ENCODE data around the gene TMPRSS9.

TMPRSS9 gene

DNA sequence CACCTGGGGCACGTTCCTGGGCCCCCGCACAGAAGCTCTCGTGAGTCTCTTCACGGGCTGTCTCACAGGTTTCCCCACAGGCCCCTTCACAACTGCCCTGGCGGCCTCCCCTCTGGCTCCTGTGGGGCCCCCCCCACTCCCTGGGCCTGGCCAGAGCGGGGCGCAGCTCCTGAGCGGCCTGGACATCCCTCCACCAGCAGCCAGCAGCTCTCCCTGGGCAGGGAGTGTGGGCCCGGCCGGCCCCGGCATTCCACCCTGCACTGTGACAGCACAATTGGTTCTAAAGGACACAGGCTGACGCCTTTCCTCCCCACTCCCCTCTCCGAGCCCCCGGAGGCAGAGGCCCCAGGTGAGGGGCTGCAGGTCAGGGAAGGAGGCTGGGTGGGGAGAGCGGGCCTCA, 76.9 kb downstream of the TMPRSS9 start:
- TF ChIP-seq, protein P1, sequence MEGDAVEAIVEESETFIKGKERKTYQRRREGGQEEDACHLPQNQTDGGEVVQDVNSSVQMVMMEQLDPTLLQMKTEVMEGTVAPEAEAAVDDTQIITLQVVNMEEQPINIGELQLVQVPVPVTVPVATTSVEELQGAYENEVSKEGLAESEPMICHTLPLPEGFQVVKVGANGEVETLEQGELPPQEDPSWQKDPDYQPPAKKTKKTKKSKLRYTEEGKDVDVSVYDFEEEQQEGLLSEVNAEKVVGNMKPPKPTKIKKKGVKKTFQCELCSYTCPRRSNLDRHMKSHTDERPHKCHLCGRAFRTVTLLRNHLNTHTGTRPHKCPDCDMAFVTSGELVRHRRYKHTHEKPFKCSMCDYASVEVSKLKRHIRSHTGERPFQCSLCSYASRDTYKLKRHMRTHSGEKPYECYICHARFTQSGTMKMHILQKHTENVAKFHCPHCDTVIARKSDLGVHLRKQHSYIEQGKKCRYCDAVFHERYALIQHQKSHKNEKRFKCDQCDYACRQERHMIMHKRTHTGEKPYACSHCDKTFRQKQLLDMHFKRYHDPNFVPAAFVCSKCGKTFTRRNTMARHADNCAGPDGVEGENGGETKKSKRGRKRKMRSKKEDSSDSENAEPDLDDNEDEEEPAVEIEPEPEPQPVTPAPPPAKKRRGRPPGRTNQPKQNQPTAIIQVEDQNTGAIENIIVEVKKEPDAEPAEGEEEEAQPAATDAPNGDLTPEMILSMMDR (conservative IDR thresholded peaks at IDR 0.05; ENCODE audit: control insufficient read depth, insufficient read depth, low read depth, low read length), result no peak
- no peak overlapping the region for H3K4me3 ChIP-seq (ENCODE audit: control insufficient read depth, low read depth, low read length)
- no peak for DNase-seq (ENCODE audit: low read depth)

DNA sequence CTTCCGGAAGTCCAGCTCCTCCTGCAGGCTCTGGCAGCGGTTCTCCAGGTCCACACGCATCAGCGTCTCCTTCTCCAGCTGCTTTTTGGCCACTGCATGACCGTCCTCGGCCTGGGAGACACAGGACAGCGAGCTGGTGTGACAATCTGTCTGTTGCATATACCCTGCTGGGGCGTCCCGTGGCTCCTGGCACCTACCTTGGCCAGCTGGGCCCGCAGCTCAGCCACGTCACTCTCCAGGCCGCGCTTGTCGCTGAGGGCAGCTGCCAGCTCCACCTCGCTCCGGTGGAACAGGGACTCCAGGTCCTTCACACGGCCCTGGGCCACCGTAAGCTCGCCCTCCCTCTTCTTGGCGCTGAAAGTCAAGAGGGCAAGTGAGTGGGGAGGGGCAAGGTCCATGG, 78.1 kb downstream of the TMPRSS9 start:
- no peak overlapping the region for H3K4me3 ChIP-seq (ENCODE audit: control insufficient read depth, low read depth, low read length)
- TF ChIP-seq, protein P1 (conservative IDR thresholded peaks at IDR 0.05; ENCODE audit: control insufficient read depth, insufficient read depth, low read depth, low read length), result no peak
- no peak for DNase-seq (ENCODE audit: low read depth)

DNA sequence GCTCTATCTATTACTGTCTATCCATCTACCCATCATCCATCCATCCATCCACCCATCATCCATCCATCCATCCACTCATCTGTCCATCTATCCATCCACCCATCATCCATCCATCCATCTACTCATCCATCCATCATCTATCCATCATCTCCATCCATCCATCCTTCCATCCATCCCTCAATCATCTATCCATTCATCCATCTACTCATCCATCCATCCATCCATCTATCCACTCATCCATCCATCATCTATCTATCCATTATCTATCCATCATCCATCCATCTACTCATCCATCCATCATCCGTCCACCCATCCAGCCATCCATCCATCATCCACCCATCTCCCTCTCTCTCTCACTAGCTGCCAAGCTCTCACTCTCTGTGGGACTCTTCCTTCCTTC, 80.5 kb downstream of the TMPRSS9 start:
- H3K4me3 ChIP-seq (ENCODE audit: control insufficient read depth, low read depth, low read length), result no peak overlapping the region
- no peak for DNase-seq (ENCODE audit: low read depth)
- TF ChIP-seq, protein P1 (conservative IDR thresholded peaks at IDR 0.05; ENCODE audit: control insufficient read depth, insufficient read depth, low read depth, low read length), result no peak

DNA sequence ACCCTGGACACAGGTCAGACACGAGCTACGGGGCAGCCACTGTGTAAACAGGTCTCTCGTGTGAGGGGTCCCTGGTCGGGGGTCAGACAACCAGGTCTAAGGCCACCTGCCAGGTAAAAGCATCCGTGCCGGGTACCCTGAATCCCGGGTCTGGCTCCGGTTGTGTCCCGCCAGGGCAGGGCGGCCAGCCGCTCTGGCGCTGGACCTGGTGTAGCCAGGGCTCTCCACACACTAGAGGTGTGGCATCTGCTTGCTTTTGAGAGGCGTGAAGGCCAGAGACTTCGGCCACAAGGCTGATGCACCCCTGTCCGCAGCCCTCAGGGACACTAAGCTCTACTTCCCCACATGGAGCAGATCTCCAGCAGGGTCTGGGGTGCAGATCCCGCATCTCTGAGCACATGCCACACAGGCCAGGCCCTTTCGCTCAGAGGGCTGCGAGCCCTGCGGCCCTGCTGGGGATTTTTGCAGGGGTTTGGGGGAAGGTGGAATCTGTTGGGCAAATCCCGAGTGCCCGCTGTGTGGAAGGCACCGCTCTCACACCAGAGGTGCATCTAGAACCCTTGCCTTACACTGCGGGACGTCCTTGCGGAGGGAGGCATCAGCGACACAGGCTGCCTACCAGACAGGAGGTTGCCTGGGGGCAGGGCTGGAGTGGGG, 81.2 kb downstream of the TMPRSS9 start:
- TF ChIP-seq, protein P1 (conservative IDR thresholded peaks at IDR 0.05; ENCODE audit: control insufficient read depth, insufficient read depth, low read depth, low read length), result no peak
- no peak overlapping the region for H3K4me3 ChIP-seq (ENCODE audit: control insufficient read depth, low read depth, low read length)
- no peak for DNase-seq (ENCODE audit: low read depth)

DNA sequence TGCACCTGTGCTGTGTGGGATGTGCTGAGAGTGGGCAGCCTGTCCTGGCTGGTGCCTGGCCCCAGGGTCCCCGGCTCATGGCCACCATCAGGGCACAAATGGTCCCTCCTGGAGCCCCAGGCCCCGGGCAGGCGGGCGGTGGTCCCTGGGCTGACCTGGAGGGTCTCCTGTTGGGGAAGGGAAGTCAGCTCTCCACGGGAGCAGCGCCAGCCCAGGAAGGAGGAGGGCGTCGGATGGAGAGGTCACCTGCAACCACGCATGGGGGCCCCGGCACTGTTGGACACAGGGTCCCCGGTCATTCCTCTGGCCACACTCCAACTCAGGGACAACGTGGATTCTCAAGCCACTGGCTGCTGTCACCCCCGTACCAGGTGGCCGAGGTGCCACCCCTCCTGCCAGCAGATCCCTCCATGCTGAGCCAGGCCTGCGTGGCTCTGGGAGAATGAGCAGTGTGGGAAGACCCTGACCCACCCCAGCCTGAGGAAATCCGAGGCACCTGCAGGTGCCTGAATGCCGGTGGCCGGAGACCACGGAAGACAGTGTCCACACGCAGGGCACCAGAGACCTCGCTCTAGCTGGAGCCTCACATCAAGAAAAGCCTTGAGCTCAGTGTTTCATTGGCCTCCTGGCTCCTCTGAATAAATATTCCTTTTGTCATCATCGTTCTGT, 83.2 kb downstream of the TMPRSS9 start:
- no peak overlapping the region for H3K4me3 ChIP-seq (ENCODE audit: control insufficient read depth, low read depth, low read length)
- no peak for DNase-seq (ENCODE audit: low read depth)
- TF ChIP-seq, protein P1 (conservative IDR thresholded peaks at IDR 0.05; ENCODE audit: control insufficient read depth, insufficient read depth, low read depth, low read length), result no peak

DNA sequence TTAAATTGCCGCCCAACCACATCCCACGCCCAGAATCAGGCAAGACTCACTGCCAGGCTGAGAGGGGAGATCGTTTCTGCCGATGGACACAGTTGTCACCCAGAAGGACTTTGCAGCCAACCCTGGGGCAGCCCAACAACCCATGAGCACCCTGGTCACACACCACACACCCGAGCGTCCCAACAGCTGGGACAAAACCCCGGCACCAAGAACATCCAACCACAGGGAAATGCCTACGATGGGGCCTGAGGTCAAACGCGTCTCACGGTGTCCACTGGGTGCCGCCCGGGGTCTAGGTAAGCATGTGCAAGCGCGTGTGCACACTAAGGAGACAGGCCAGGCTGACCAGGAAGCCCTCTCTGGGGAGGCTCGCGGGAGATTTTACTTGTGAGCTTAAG, 83.7 kb downstream of the TMPRSS9 start:
- TF ChIP-seq, protein P1 (conservative IDR thresholded peaks at IDR 0.05; ENCODE audit: control insufficient read depth, insufficient read depth, low read depth, low read length), result no peak
- DNase-seq (ENCODE audit: low read depth), result no peak
- no peak overlapping the region for H3K4me3 ChIP-seq (ENCODE audit: control insufficient read depth, low read depth, low read length)
